ENCODE measurements around the gene SLC25A39.
"Not testable (repeated sequence)": the region's sequence is repeated elsewhere in the genome, so short reads cannot be mapped to it uniquely, and the experiment has no call there.

Gene SLC25A39, protein sequence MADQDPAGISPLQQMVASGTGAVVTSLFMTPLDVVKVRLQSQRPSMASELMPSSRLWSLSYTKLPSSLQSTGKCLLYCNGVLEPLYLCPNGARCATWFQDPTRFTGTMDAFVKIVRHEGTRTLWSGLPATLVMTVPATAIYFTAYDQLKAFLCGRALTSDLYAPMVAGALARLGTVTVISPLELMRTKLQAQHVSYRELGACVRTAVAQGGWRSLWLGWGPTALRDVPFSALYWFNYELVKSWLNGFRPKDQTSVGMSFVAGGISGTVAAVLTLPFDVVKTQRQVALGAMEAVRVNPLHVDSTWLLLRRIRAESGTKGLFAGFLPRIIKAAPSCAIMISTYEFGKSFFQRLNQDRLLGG

GRCh38 chr17:44324571-44325275, at the start of gene SLC25A39:
TSS of gene SLC25A39 (minus strand) at chr17:44324823. CDS start at chr17:44323562, 1,261 bp downstream.
- peak; percentile 98 for DNase-seq (ENCODE audit: low spot score)

DNA sequence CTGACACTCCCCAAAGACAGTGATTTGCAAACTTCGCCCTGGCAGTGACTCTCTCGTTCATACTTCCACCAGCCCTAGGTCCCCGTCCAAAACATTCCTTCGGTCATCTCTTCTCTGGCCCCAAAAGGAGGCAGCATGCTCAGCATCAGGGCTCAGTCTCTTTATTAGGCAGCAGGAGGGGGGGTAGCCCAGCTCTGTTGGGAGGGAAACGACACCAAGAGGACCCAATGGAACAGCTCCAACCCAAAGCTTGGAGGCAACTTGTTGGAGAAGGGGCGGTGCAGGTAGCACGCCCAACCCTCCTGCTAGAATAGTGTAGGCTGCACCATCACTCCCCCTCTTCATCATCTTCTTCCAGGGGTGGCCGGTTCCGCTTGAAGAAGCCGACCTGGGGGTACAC, 47.4 kb upstream of the SLC25A39 start:
- no peak for DNase-seq (ENCODE audit: low spot score)

- not testable (repeated sequence) for DNase-seq (ENCODE audit: low spot score)
Measured at GRCh38 chr17:44369414-44370023, 44.9 kb upstream of the SLC25A39 start.

DNA sequence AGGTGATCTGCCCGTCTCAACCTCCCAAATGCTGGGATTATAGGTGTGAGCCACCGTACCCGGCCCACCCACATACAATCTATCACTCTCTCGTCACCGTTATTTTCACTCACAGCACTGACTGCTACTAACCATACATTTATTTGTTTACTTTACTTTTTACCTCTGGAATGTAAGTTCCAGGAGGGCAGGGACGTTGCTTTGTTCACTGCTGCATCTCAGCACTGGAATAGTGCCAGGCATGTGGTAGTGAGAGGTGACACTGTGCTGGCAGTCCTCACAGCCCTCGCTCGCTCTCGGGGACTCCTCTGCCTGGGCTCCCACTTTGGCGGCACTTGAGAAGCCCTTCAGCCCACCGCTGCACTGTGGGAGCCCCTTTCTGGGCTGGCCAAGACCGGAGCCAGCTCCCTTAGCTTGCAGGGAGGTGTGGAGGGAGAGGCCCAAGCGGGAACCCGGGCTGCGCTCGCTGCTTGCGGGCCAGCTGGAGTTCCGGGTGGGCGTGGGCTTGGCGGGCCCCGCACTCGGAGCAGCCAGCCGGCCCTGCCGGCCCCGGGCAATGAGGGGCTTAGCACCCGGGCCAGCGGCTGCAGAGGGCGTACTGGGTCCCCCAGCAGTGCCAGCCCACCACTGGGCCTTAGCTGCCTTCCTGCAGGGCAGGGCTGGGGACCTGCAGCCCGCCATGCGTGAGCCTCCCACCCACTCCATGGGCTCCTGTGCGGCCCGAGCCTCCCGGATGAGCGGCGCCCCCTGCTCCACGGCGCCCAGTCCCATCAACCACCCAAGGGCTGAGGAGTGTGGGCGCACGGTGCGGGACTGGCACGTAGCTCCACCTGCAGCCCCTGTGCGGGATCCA, 44.0 kb upstream of the SLC25A39 start:
- not testable (repeated sequence) for DNase-seq (ENCODE audit: low spot score)

DNA sequence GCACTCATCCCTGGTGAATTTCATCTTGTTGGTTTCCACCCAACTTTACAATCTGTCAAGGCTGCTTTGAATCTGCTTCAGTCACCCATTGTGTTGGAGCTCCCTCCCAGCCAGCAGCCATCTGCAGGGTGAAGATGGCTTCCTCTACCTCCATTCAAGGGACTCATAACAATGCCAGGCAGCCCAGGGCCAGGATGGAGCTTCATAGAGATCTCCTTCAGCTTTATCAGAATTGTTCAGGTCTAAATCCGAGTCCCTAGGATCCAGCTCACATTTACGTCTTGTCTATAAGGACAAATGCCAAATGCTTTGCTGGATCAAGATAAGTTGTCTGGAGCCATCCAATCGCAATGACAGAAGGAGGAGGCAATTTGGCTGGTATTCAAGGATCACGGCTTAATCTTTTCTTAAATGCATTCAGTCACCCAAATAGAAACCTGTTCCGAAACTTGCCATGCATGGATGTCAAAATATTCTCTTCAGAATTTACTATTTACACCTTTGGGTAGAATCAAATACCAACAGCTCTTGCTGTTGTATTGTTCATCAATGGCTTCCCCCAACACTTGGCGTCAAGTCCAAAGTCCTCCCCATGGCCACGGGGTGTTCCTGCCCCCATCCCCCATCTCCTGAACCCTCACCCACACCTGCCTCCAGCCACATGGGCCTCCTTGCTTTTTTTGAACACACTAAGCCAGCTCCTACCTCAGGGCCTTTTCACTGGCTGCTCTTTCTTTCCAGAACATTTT, 42.8 kb upstream of the SLC25A39 start:
- no peak for DNase-seq (ENCODE audit: low spot score)

DNA sequence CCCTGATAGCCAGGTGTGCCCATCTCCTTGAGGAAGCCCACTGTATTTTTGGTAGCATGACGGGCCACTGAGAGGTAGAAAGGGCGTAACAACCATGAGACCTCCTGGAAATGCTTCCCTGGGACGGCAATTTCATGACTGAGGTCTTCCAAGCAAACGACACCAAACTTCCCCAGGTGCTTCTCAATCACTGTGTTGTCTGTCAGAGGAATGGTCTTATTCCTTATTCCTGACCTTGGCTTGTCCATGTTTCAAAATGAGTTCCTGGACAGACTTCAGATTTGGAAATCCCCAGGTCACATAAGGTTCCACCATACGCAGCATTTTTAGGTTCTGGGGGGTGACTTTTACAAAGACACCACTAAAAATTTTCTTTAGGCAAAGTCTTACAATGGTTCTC, 40.4 kb upstream of the SLC25A39 start:
- DNase-seq (ENCODE audit: low spot score): not testable (repeated sequence)

GRCh38 chr17:44363613-44364159, 39.1 kb upstream of the SLC25A39 start, which contains the start of gene FAM171A2:
TSS of gene FAM171A2 (minus strand) at chr17:44363853. CDS start at chr17:44363714, 139 bp downstream.
- peak; percentile 88 for DNase-seq (ENCODE audit: low spot score)

DNA sequence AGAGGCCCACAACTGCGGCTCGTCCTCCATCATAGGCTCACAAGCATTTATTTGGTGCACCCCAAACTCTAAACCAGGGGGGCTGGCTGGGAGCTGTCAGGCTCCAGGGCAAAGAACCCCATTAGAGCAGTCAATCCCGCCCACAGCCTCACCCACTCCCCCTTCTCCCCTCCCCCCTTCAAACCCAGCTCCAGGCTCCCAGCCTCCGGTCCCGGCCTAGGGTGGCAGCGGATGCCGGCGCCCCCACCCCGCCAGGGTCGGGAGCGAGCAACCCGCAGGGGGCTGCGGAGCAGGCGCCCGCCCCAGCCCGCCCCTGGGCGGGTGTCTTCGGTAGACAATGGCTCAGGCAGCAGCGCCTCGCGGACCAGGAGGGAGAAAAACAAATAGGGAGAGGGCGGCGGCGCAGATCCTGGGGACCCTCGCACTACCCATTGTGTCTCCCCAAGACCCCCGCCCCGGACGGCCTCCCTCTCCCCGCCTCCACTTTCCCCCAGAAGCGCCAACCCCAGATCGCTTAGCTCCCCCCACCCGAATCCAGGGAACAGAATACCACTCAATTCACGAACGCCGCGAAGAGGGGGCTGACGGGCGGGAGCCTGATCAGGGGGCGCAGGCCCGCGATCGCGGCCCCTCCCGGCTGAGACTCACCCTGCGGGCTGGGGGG, 38.5 kb upstream of the SLC25A39 start:
- DNase-seq (ENCODE audit: low spot score): no peak

DNA sequence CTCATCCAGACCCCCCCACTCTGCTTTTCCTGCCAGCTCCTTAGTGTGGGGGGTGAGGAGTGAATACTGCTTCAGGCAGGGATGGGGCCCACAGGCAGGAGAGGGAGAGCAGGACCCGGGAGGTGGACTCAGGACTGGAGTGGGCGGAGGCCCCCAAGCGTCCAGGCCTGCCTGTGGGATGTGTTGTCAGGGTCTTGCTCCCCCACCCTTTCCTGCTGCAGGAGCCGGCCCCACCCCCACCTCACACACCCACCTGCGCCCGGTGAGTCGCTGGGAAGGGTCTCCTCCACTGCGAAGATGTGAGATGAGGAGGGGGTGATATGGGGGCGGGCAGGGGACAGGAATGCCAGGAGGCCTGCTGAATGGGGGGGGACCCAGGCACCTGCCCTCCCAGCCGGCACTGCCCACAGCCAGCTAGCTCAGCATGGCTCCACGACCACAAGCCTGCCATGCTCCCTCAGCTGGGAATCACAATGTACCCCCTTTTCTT, 37.9 kb upstream of the SLC25A39 start:
- DNase-seq (ENCODE audit: low spot score): no peak

GRCh38 chr17:44361292-44362260, 37.0 kb upstream of the SLC25A39 start:
- no peak for DNase-seq (ENCODE audit: low spot score)

DNA sequence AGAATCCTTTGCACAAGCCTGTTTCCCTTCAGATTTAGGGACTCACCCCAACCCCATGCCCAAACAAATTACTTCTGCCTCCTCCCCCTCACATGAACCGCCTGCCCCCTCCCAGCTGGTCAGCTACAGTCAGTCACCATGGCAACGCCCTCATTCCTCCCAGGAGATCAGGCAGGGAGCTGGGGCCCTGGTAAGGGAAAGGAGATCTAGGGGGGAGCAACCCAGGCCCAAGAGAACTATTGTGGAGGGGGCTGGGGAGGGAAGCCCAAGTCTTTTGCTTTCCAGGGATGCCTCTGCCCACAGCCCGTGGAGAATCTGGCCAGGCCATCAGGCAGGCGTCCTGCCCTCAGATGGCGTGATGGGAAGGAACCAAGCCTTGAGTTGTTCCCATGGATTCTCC, 36.2 kb upstream of the SLC25A39 start:
- DNase-seq (ENCODE audit: low spot score): no peak

GRCh38 chr17:44360144-44360533, 35.5 kb upstream of the SLC25A39 start:
- no peak for DNase-seq (ENCODE audit: low spot score)

DNA sequence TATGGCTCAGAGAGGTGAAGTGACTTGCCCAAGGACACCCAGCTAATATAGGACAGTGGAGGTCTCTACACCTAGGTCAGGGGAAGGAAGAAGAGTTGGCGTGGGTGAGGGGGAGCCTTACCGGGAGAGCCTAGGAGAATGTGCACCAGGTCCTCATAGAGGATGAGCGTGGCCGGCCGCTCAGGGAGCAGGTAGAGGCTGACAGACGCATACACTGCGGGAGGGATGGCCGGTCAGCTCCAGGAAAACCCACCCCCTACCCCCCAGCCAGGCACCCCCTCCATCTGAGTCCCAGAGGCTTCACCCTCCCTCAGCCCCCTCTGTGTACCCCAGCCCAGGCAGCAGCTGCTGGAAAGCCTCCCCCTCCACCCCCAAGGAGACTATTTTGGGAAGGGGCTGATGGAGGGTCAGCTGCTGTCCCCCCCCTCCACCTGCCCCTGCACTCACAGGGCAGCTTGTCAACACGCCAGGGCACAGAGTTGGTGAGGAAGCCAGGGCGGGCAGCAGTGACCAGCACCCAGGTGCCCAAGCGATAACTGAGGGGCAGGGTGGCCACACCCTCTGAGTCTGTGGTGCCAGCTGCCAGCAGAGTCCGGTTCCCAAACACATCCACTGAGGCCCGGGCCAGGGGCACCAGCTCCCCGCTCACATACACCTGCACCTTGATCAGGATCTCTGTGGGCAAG, 35.0 kb upstream of the SLC25A39 start:
- DNase-seq (ENCODE audit: low spot score): no peak

- no peak for DNase-seq (ENCODE audit: low spot score)
Measured at GRCh38 chr17:44359006-44359405, 34.4 kb upstream of the SLC25A39 start.

DNA sequence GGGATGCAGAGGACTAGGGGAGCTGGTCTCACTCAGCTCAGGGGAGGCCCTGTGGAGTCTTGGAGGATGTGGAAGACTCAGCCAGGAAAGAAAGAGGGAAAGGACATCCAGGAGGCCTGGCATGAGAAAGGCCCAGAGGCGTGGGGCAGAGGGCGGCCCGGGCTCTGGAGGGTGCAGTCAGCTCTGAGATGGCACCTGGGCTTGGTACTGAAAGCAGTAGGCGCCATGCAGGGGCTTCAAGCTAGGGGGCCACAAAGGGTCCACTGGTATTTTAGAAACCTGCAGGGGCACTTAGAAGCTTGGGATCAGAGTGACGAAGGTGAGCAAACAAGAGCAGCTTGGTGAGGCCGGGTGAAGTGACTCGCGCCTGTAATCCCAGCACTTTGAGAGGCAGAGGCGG, 33.4 kb upstream of the SLC25A39 start:
- no peak for DNase-seq (ENCODE audit: low spot score)

GRCh38 chr17:44356241-44356640, 31.6 kb upstream of the SLC25A39 start:
- no peak for DNase-seq (ENCODE audit: low spot score)

GRCh38 chr17:44355642-44356099, 31.0 kb upstream of the SLC25A39 start:
- DNase-seq (ENCODE audit: low spot score): no peak
